ENCODE data around the gene ARID4A. TPM values are rescaled to one million over a fixed set of nuclear protein-coding genes. Genes with fewer than 3 reads are reported as not detected.
"Not testable (repeated sequence)": the region's sequence is repeated elsewhere in the genome, so short reads cannot be mapped to it uniquely, and the experiment has no call there.

The ARID4A gene
- total and polyA plus RNA-seq, 7 donors: 4.2 to 31.9 (median 18.1) TPM

- Histone ChIP-seq H3K27me3 (no peaks in the 10 kb centered on the region), H3K4me3 (no peak overlapping the region), H3K9me3 (no peaks in the 10 kb centered on the region), H3K4me1 (no peaks in the 10 kb centered on the region), H3K36me3 (peaks cover 5 to 66% (median 17%) of the 10 kb centered on the region in 4 donors), H3K27ac (no peak overlapping the region)
- WGBS, 2 donors: 98% methylated on average over 1 of the region's 1 CpG
- intact Hi-C loops (cut with DNase I): no loop called here
- no peak for TF ChIP-seq POLR2A (IDR thresholded peaks at IDR 0.05)
- TF ChIP-seq CTCF (IDR thresholded peaks at IDR 0.05): no peak
- no peak for TF ChIP-seq EP300 (IDR thresholded peaks at IDR 0.05)
- TF ChIP-seq POLR2AphosphoS5 (IDR thresholded peaks at IDR 0.05): no peak
- DNase-seq: no peak
Measured at GRCh38 chr14:58414845-58415244, 116.5 kb downstream of the ARID4A start.

DNA sequence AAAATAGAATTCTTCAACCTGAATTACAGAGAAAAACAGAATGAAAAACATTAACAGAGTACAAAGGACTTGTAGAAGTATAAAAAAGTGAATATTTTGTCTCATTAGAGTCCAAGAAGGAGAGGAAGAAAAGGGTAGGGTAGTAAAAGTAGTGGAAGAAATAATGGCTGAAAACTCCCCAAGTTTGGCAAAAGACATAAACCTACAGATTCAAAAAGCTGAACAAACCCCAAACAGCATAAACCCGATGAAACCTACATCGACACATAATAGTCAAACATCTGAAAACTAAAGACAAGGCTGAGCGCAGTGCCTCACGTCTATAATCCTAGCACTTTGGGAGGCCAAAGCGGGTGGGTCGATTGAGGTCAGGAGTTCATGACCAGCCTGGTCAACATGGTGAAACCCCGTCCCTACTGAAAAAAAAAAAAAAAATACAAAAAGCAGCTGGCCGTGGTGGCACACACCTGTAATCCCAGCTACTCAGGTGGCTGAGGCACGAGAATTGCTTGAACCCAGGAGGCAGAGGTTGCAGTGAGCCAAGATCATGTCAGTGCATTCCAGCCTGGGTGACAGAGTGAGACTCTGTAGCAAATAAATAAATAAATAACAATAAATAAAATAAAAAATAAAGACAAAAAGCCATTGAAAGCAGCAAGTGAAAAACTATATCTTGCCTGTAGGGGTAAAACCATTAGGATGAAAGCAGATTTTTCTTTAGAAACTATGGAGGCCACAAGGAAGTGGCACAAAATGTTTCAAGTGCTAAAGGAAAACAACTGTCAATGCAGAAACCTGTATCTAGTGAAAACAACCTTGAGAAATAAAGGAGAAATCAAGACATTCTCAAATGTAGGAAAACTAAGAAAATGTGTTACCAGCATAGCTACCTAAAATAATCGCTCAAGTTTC lies 117.5 kb downstream of the ARID4A start:
- H3K36me3 ChIP-seq: peaks cover 0 to 64% (median 9%) of the 10 kb centered on the region in 4 donors

DNA sequence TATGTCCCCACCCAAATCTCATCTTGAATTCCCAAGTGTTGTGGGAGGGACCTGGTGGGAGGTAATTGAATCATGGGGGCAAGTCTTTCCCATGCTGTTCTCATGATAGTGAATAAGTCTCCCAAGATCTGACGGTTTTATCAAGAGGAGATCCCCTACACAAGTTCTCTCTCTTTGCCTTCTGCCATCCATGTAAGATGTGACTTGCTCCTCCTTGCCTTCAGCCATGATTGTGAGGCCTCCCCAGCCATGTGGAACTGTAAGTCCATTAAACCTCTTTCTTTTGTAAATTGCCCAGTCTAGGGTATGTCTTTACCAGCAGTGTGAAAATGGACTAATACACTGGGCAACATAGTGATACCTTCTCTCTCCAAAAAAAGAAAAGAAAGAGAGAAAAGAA lies 118.6 kb downstream of the ARID4A start:
- H3K9me3 ChIP-seq; H3K4me3 ChIP-seq; DNase-seq; H3K27me3 ChIP-seq; H3K4me1 ChIP-seq; intact Hi-C loops (cut with DNase I); H3K27ac ChIP-seq: not testable (repeated sequence)
- H3K36me3 ChIP-seq: peaks cover 0 to 64% (median 10%) of the 10 kb centered on the region in 4 donors
- 97% methylated on average over 1 of the region's 1 CpG for WGBS, 2 donors

More for the DNA sequence above, 117.5 kb downstream of the ARID4A start:
- no peaks in the 10 kb centered on the region for H3K4me1 ChIP-seq
- no peaks in the 10 kb centered on the region for H3K27me3 ChIP-seq
- no peak overlapping the region for H3K4me3 ChIP-seq
- TF ChIP-seq CTCF (IDR thresholded peaks at IDR 0.05): no peak
- no peaks in the 10 kb centered on the region for H3K9me3 ChIP-seq
- WGBS, 2 donors: 96 to 97% methylated on average over 10 of the region's 10 CpGs
- intact Hi-C loops (cut with DNase I): no loop called here
- no peak for DNase-seq
- no peak overlapping the region for H3K27ac ChIP-seq

Small RNAs within 50 kb of the gene (small RNA-seq; reads per million reads assigned to genes)
- 0 reads per million in 3 donors for gene RNU6-341P

Other genes with a start within 250 kb of the ARID4A start
- 1 to 10 TPM; 1.2 to 6.6 (median 3.7) TPM for gene ARMH4, start 146.3 kb upstream of the ARID4A start, total RNA-seq
- under 1 TPM in 2 of 3 donors, not detected in 1; 0.60 to 0.98 TPM for gene ARMH4, start 146.3 kb upstream of the ARID4A start, polyA plus RNA-seq
- 10 to 100 TPM; 67.1 to 77.3 (median 69.3) TPM for gene ACTR10, start 98.4 kb upstream of the ARID4A start, total RNA-seq
- 10 to 100 TPM; 56.4 to 78.1 (median 60.7) TPM for gene ACTR10, start 98.4 kb upstream of the ARID4A start, polyA plus RNA-seq
- gene PSMA3, start 53.7 kb upstream of the ARID4A start, total RNA-seq: 100 to 1,000 TPM in 3 of 4 donors, 10 to 100 TPM in 1; 69.5 to 112 (median 107) TPM
- gene PSMA3, start 53.7 kb upstream of the ARID4A start, polyA plus RNA-seq: 100 to 1,000 TPM; 113 to 217 (median 161) TPM
- gene TOMM20L, start 97.4 kb downstream of the ARID4A start, total RNA-seq: not detected
- under 1 TPM in 1 of 3 donors, not detected in 2; 0.25 TPM for gene TOMM20L, start 97.4 kb downstream of the ARID4A start, polyA plus RNA-seq
- gene TIMM9, start 129.0 kb downstream of the ARID4A start, total RNA-seq: 100 to 1,000 TPM in 1 of 4 donors, 10 to 100 TPM in 3; 70.3 to 130 (median 83.6) TPM
- gene TIMM9, start 129.0 kb downstream of the ARID4A start, polyA plus RNA-seq: 10 to 100 TPM; 36.3 to 51.6 (median 39.0) TPM
- 10 to 100 TPM; 12.8 to 20.2 (median 16.0) TPM for gene KIAA0586, start 129.2 kb downstream of the ARID4A start, total RNA-seq
- gene KIAA0586, start 129.2 kb downstream of the ARID4A start, polyA plus RNA-seq: 1 to 10 TPM; 2.5 to 6.8 (median 4.2) TPM

Data from sigmoid colon (tissue), 7 donors.